ENCODE measurements around the gene KIAA0232. TPM values are rescaled to one million over a fixed set of nuclear protein-coding genes. Genes with fewer than 3 reads are reported as not detected.

KIAA0232 gene
- 44.4 TPM for total RNA-seq

- FAIRE-seq (no peak), DNase-seq (ENCODE audit: low spot score in 2 of 2) (peak; percentile 96 to 99)
Observed at GRCh38 chr4:6782147-6782845, at the start of gene KIAA0232. KIAA0232 (plus strand) TSS chr4:6782727; CDS start chr4:6824454, 41,727 bp downstream.

GRCh38 chr4:6733358-6734164 lies 49.0 kb upstream of the KIAA0232 start:
- DNase-seq (ENCODE audit: low spot score in 2 of 2) (no peak), FAIRE-seq (no peak)

- DNase-seq (ENCODE audit: low spot score in 2 of 2) (no peak), FAIRE-seq (no peak)
Observed at GRCh38 chr4:6734165-6734786, 48.3 kb upstream of the KIAA0232 start.

GRCh38 chr4:6739920-6740319 lies 42.6 kb upstream of the KIAA0232 start:
- no peak for DNase-seq (ENCODE audit: low spot score in 2 of 2)

GRCh38 chr4:6740347-6740746 lies 42.2 kb upstream of the KIAA0232 start:
- no peak for DNase-seq (ENCODE audit: low spot score in 2 of 2)
- FAIRE-seq: no peak

More at GRCh38 chr4:6739920-6740319, 42.6 kb upstream of the KIAA0232 start:
- no peak for FAIRE-seq

GRCh38 chr4:6742507-6742906 lies 40.0 kb upstream of the KIAA0232 start:
- FAIRE-seq (no peak), DNase-seq (ENCODE audit: low spot score in 2 of 2) (no peak)

- DNase-seq (ENCODE audit: low spot score in 2 of 2) (no peak), FAIRE-seq (no peak)
Observed at GRCh38 chr4:6742989-6743388, 39.5 kb upstream of the KIAA0232 start.

- DNase-seq (ENCODE audit: low spot score in 2 of 2) (no peak), FAIRE-seq (no peak)
Observed at GRCh38 chr4:6746721-6747293, 35.7 kb upstream of the KIAA0232 start.

- FAIRE-seq (no peak), DNase-seq (ENCODE audit: low spot score in 2 of 2) (no peak)
Observed at GRCh38 chr4:6747294-6748051, 35.1 kb upstream of the KIAA0232 start.

GRCh38 chr4:6748286-6748685 lies 34.2 kb upstream of the KIAA0232 start:
- no peak for DNase-seq (ENCODE audit: low spot score in 2 of 2)
- no peak for FAIRE-seq

- FAIRE-seq (no peak), DNase-seq (ENCODE audit: low spot score in 2 of 2) (no peak)
Observed at GRCh38 chr4:6749340-6750171, 33.0 kb upstream of the KIAA0232 start.

GRCh38 chr4:6750286-6751221 lies 32.0 kb upstream of the KIAA0232 start:
- FAIRE-seq: no peak
- no peak for DNase-seq (ENCODE audit: low spot score in 2 of 2)

GRCh38 chr4:6751611-6752485 lies 30.7 kb upstream of the KIAA0232 start:
- no peak for FAIRE-seq
- DNase-seq (ENCODE audit: low spot score in 2 of 2): no peak

GRCh38 chr4:6752486-6752829 lies 30.1 kb upstream of the KIAA0232 start:
- DNase-seq (ENCODE audit: low spot score in 2 of 2) (no peak), FAIRE-seq (no peak)

GRCh38 chr4:6753103-6753560 lies 29.4 kb upstream of the KIAA0232 start:
- FAIRE-seq (no peak), DNase-seq (ENCODE audit: low spot score in 2 of 2) (peak in 1 of 2 donors; percentile 50)

- no peak for FAIRE-seq
- DNase-seq (ENCODE audit: low spot score in 2 of 2): no peak
Observed at GRCh38 chr4:6753891-6754290, 28.6 kb upstream of the KIAA0232 start.

- FAIRE-seq (no peak), DNase-seq (ENCODE audit: low spot score in 2 of 2) (no peak)
Observed at GRCh38 chr4:6754481-6755087, 27.9 kb upstream of the KIAA0232 start.

Data from frontal cortex (tissue), 4 donors.